ENCODE measurements around the gene TXNL1. TPM values are rescaled to one million over a fixed set of nuclear protein-coding genes. Genes with fewer than 3 reads are reported as not detected.

Gene TXNL1
- total RNA-seq, 1 experiment from 2014 or later, result 90.4 TPM

- H2BK20ac ChIP-seq (ENCODE audit: low read depth, low read length, poor library complexity, severe bottlenecking), result no peak overlapping the region
- no peaks in the 10 kb centered on the region for H3K79me2 ChIP-seq (ENCODE audit: insufficient read depth, low read length)
- no peak overlapping the region for H3K18ac ChIP-seq (ENCODE audit: insufficient read length, low read depth, low read length)
- H3K23me2 ChIP-seq (ENCODE audit: insufficient read length, low read depth, low read length, poor library complexity, severe bottlenecking), result no peaks in the 10 kb centered on the region
- H3K4ac ChIP-seq (ENCODE audit: low read depth, low read length), result no peak overlapping the region
- no peak overlapping the region for H3K4me2 ChIP-seq (ENCODE audit: insufficient read depth, insufficient read length, low read length)
- no peak overlapping the region for H4K8ac ChIP-seq (replicated peaks; ENCODE audit: insufficient read length, low read depth, low read length)
- H4K20me1 ChIP-seq (ENCODE audit: control insufficient read depth, insufficient read depth, insufficient read length), result no peaks in the 10 kb centered on the region
- peaks cover 5% of the 10 kb centered on the region; the same call in 1 of the 2 replicates for H3K4me1 ChIP-seq (ENCODE audit: insufficient read depth, low read length)
- no peak overlapping the region for H3K14ac ChIP-seq (ENCODE audit: insufficient read depth, low read length)
- no peak overlapping the region for H2AFZ ChIP-seq (ENCODE audit: low read length)
- DNase-seq, result no peak
- no peak overlapping the region for H3K23ac ChIP-seq (ENCODE audit: insufficient read length, low read depth, low read length)
- H3K27ac ChIP-seq (ENCODE audit: insufficient read length, low read depth, low read length), result no peak overlapping the region
- no peaks in the 10 kb centered on the region for H3K36me3 Mint-ChIP-seq (ENCODE audit: insufficient read depth in 1 of 3, low read depth in 3 of 3)
- no peak overlapping the region for H4K91ac ChIP-seq (ENCODE audit: insufficient read length, low read depth, low read length)
- no peak overlapping the region for H3K27ac Mint-ChIP-seq
- no peak overlapping the region for H3K9ac ChIP-seq (ENCODE audit: extremely low read depth, insufficient read length, low read length)
- no peak for TF ChIP-seq CTCF (conservative IDR thresholded peaks at IDR 0.05)
- no peak overlapping the region for H2AK5ac ChIP-seq (ENCODE audit: insufficient read length, low read length)
- no peak overlapping the region for H2BK12ac ChIP-seq (ENCODE audit: insufficient read length, low read depth, low read length)
- H3T11ph ChIP-seq (ENCODE audit: low read length), result no peak overlapping the region
- no peak overlapping the region for H2BK120ac ChIP-seq (ENCODE audit: low read depth, low read length, poor library complexity, severe bottlenecking)
- H3K4me1 Mint-ChIP-seq, result peaks cover 17 to 20% of the 10 kb centered on the region in 2 experiments
- H2BK5ac ChIP-seq (ENCODE audit: insufficient read length, low read length), result no peak overlapping the region
- H2BK15ac ChIP-seq (ENCODE audit: low read depth, low read length), result no peak overlapping the region
- no peaks in the 10 kb centered on the region for H3K79me1 ChIP-seq (ENCODE audit: insufficient read depth, low read depth, low read length, poor library complexity, severe bottlenecking)
- no peaks in the 10 kb centered on the region for H3K27me3 Mint-ChIP-seq (ENCODE audit: low read depth)
- H3K27me3 ChIP-seq (ENCODE audit: insufficient read depth, low read length), result no peaks in the 10 kb centered on the region
- H3K4me3 Mint-ChIP-seq, result no peak overlapping the region
- no peak overlapping the region for H4K5ac ChIP-seq (ENCODE audit: insufficient read length, low read depth, low read length)
- no peaks in the 10 kb centered on the region; a peak in 1 of 5 replicates for H3K9me3 Mint-ChIP-seq
- H3K56ac ChIP-seq (ENCODE audit: insufficient read length, low read depth, low read length), result no peak overlapping the region
- no peaks in the 10 kb centered on the region for H3K9me3 ChIP-seq (ENCODE audit: control insufficient read depth, low read depth, low read length)
These were observed 58.9 kb downstream of the TXNL1 start for GRCh38 chr18:56579451-56579850.
